Measurements from ENCODE around the gene FCF1.
"Not testable (repeated sequence)": the region's sequence is repeated elsewhere in the genome, so short reads cannot be mapped to it uniquely, and the experiment has no call there.

The FCF1 gene

DNA sequence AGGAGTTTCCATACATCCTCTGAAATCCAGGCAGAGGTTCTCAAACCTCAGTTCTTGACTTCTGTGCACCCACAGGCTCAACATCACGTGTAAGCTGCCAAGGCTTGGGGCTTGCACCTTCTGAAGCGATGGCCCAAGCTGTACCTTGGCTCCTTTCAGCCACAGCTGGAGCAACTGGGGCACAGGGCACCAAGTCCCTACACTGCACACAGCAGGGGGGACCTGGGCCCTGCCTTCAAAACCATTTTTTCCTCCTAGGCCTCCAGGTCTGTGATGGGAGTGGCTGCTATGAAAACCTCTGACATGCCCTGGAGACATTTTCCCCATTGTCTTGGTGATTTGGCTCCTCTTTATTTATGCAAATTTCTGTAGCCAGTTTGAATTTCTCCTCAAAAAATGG, 10.7 kb upstream of the FCF1 start:
- no peak for DNase-seq

DNA sequence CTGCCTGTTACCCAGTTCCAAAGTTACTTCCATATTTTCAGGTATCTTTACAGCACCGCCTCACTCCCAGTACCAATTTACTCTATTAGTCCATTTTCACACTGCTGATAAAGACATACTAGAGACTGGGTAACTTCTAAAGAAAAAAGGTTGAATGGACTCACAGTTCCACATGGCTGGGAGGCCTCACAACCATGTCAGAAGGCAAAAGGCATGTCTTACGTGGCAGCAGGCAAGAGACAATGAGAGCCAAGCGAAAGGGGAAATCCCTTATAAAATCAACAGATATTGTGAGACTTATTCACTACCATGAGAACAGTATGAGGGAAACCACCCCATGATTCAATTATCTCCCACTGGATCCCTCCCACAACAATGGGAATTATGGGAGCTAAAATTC, 9.9 kb upstream of the FCF1 start:
- DNase-seq = no peak

DNA sequence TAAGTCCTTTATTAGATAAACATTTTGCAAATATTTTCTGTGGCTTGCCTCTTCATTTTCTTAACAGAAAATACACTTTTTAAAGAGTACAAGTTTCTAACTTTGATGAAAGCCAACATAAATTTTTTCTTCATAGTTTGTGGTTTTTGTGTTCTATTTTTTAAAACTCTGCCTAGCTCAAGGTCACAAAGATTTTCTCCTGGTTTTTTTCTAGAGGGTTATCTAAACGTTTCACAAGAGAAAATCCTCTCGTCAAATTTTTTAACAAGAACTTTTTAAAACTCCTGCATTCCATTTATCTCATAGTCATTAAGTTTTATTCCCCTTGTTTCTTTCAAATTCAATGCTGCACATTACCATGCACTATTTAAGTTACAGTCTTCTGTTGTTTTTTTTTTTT, 8.3 kb upstream of the FCF1 start:
- no peak for DNase-seq

DNA sequence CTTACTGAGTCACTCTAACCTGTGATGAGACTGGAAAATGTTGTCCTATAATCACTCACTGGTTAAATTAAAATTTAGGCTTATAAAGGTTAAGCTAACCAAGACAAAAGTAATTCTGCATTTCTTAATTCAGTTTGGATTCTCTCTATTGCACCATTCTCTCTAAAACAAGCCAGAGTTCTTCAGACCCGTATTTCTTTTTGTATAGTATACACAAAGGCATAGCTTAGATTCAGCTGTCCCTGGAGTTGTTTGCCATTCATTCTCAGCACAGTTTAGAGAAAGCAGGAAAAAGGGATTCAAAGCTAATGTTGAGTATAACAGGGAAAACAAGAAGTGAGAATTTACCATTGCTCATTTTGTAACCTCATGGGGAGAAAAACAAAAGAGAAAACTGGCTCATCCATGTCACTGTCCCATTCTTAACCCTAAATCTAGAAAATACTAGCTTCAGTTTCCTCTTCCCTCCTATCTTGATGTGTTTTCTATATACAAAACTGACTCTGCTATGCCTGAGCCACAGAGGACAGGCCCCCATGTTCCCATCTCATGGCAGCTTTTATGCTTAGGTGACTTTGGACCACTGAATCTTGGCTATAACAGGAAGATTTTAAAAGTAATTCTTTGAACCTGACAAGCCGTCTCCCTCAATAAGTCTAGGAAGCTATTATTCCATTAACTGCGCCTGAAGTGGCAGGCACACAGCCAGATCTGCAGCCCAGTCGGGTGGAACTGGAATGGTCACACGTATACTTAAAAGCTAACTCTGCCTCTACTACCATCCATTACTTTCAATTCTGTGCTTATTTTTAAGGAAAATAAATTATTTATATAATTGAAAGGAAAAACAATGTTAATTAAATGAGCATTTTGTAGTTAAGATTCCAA, 7.1 kb upstream of the FCF1 start:
- no peak for DNase-seq

DNA sequence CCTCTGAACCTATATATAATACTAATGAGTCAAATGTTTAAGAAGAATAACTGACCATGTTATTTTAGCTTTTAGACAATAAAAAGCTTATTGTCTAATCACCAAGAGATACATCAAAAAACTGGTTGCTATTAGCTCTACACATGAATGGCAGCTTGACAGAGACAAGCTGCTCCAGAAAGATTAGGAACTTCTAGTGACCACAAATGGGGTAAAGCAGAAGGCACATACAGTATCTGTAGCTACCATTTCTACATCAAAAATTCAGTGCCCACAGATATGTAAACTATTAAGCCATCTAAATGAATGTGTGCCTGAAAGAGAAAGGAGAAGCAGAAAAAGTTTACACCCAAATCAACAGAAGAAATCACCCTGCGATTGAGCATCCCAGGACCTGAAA, 2.5 kb upstream of the FCF1 start:
- DNase-seq = no peak

DNA sequence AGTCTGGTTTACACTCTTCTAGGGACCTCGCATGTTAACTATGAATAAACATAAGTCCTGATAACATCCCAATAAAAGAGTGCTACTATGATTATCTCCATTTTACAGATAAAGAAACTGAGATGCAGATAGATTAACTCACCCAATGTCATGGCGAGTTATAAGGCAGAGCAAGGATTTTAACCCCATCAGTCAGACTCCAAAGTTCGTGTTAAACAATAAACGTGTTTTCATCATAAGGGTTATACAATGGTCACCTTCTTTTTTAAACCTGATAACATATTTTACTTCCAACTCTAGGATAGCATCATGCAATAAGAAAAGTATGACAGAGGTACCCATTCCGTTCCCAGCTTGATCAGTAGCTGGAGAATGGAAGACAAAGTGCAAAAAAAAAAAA, 1.3 kb upstream of the FCF1 start:
- no peak for DNase-seq

DNA sequence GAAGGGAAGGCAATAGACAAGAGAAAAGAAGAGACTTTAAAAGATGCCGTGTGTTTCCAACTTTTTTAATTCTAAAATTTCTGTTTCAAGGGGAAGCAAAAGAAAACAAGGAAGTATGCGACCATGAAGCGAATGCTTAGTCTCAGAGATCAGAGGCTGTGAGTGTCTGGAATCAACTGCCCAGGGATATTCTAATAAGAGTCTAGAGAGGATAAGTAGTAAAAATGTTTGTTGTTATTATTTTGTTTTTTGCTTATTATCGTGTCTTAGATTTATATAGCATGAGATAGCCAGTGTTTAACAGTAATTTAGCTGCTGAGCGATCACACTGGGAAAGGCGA, 421 bp downstream of the FCF1 start:
- DNase-seq = no peak

DNA sequence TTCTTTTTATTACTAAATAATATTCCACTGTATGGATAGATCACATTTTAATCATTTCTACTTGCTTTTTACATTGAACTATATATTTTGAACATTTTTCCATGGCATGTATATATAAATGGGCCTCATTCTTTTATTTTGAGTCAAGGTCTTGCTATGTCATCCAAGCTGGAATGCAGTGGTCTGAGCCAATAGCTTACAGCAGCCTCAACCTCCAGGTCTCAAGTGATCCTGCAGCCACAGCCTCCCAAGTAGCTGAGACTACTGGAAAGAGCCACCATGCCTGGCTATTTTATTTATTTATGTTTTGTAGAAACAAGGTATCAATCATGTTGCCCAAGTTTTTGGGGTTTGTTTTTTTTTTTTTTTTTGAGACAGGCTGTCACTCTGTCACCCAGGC, 7.6 kb downstream of the FCF1 start:
- no peak for DNase-seq

DNA sequence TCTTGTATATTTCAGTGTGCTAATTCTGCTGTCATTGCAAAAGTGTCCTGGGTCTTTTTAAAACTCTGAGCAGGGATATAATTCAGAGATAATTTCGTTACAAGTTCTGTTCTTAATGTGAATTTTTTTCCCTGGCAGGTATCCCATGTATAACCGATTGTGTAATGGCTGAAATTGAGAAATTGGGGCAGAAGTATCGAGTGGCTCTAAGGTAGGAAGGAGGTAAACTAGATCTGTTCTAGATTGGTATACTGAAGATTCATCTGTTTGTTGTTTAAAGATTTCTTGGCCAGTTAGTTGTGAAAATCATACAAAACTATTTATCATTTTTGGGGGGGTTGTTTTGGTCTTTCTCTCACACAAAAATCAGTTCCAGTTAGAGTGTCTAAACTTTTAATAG, 10.2 kb downstream of the FCF1 start:
- no peak for DNase-seq

DNA sequence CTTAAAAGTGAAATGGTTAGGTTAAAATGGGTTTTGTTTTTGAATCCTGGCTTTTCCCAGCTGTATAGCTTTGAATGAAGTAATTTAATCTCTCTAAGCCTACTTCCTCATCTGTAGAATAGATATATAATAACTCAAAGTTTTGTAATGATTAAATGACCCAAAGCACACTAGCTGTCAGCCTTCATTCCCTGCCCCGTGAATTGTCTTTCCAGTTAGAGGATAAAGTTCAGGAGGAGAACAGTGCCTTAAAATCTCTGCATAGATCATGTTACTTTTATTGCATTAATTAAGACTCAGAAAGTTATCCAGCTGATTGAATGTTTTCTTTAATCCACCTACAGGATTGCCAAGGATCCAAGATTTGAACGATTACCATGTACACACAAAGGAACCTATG, 19.4 kb downstream of the FCF1 start:
- DNase-seq = no peak

DNA sequence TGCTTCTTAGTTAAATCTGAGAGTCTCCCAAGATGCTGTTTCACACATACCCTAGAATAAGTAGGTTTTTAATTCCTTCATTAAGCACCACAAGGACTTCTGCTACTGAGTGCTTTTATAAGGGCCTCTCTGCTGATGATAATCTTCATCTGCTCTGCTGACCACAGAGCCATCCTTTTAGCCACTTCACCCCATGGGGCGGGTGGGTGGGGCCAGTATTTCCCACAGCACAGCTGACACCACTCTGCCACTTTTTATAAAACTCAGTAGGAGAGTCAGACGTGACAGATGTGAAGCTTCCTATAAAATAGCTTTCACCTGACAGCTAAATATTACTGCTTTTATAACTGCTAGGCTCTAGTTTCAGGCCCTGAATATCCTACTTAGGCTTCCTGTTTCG, 20.3 kb downstream of the FCF1 start:
- no peak for DNase-seq

DNA sequence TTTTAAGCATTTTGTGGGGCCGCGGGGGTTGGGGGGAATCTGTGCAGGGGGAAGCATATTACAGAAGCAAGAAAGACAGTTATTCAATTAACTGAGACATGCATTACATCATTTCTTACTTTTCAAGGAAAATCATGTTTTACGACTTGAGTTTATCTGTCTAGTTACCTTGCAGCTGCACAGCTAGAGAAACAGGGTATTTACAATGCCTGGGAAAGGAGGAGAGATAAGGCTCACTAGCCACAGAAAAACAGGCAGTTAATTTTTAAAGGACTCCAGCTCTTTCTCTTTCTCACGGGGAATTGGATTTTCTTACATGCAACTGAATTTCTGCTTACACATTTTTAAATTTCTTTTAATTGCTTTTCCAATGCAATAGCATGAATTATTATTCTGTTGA, 22.2 kb downstream of the FCF1 start:
- no peak for DNase-seq

DNA sequence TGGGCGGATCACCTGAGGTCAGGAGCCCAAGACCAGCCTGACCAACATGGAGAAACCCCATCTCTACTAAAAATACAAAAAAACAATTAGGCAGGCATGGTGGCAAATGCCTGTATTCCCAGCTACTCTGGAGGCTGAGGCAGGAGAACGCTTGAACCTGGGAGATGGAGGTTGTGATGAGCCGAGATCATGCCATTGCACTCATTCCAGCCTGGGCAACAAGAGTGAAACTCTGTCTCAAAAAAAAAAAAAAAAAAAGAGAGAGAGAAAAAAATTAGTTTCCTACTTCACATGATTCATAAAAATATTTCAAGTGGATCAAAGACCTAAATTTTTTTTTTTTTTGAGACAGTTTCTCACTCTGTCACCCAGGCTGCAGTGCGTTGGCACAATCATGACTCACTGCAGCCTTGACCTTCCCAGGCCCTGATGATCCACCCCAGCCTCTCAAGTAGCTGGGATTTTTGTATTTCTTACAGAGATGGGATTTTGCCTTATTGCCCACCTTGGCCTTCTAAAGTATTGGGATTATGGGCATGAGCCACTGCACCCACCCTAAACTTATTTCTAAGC, 24.9 kb downstream of the FCF1 start:
- no peak for DNase-seq

DNA sequence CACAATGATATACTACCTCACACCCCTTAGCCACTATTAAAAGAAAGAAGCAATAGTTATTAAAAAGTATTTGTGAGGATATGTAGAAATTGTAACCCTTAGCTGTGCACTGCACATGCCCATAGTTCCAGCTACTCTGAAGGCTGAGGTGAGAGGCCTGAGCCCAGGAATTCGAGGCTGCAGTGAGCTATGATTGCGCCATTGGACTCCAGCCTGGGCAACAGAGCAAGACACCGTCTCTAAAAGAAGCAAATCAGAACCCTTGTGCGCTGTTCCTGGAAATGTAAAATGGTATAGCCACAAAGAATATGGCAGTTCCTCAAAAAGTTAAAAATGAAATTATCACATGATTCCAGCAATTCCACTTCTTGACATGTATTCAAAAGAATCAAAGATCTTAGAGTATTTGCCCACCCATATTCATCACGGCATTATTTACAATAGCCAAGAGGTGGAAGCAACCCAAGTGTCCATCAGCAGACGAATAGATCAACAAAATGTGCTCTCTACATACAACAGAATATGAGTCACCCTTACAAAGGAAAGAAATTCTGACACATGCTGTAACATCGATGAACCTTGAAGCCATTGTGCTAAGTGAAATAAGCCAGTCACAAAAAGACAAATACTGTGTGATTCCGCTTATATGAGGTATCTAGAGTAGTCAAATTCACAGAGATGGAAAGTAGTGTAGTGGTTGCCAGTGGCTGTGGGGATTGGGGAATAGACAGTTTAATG, 26.5 kb downstream of the FCF1 start:
- DNase-seq = no peak

DNA sequence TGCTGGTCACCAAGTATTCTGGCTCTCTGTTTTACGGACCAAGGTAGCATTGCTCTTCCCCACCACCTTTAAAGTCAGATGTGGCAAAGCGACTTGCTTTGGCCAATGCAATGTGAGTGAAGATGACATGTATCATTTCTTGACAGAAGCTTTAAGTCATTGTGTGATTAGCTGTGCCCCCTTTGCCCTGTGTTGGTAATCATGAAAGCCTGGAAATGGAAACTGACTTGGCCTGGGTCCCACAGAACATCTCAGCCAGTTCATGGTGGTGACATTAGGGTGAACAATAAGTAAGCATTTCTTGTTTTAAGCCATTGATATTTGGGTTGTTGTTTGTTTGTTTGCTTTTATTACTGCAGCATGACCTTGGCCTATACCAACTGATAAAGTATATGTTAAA, 34.3 kb downstream of the FCF1 start:
- no peak for DNase-seq

DNA sequence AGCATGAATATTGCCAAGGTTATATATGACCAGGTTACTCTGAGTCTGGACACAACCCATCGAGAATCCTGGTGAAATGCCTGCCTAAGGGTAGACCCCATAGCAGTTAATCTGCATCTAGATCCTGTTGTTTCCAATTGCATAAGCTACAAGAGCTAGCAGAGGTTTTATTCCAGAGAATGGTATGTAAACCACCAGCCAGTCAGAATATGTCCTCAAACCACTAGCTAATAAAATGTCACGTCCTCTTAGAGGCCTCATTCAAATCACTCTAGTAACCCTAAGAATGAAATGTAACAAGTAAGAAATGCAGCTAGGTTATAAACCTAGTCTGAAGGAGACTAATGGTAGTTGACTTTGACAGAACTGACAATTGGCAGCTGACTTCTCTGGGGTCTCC, 41.2 kb downstream of the FCF1 start:
- DNase-seq = no peak

DNA sequence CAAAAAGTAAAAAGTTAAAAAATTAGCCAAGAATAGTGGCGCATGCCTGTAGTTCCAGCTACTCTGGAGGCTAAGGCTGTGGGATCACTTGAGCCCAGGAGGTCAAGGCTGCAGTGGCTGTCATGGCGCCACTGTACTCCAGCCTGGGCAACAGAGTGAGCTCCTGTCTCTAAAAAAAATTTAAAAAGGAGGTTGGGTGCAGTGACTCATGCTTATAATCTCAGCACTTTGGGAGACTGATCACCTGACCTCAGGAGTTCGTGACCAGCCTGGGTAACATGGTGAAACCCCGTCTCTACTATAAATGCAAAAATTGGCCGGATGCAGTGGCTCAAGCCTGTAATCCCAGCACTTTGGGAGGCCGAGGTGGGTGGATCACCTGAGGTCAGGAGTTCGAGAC, 42.0 kb downstream of the FCF1 start:
- DNase-seq = no peak

DNA sequence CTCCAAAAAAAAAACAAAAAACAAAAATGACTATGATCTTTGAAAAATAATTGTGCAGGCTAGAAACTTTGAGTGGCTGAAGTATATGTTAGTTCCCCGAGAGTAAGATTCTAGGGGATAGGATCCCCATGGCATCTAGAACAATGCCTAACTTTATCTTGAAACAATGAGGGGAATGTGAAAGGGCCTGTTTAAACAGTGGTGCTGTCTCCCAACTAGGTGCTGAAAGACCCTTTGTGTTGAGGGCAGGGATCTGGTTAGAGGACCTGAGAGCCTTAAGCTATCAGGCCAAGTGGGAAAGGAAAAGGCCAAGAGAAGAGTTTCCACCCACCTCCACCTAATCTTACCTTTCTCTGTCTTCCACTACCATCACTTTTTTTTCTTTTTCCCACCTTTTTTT, 43.4 kb downstream of the FCF1 start:
- no peak for DNase-seq

DNA sequence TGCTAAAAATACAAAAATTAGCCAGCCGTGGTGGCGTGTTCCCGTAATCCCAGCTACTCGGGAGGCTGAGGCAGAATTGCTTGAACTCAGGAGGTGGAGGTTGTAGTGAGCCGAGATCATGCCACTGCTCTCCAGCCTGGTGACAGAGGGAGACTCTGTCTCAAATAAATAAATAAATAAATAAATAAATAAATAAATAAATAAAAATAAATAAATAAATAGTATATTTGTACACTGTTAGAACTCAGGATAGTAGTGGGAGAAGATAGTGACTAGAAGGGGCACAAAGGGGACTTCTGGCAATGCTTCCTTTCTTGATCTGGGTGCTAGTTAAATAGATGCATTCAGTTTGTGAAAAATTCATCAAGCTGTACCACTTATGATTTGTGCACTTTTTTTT, 45.6 kb downstream of the FCF1 start:
- DNase-seq = not testable (repeated sequence)

DNA sequence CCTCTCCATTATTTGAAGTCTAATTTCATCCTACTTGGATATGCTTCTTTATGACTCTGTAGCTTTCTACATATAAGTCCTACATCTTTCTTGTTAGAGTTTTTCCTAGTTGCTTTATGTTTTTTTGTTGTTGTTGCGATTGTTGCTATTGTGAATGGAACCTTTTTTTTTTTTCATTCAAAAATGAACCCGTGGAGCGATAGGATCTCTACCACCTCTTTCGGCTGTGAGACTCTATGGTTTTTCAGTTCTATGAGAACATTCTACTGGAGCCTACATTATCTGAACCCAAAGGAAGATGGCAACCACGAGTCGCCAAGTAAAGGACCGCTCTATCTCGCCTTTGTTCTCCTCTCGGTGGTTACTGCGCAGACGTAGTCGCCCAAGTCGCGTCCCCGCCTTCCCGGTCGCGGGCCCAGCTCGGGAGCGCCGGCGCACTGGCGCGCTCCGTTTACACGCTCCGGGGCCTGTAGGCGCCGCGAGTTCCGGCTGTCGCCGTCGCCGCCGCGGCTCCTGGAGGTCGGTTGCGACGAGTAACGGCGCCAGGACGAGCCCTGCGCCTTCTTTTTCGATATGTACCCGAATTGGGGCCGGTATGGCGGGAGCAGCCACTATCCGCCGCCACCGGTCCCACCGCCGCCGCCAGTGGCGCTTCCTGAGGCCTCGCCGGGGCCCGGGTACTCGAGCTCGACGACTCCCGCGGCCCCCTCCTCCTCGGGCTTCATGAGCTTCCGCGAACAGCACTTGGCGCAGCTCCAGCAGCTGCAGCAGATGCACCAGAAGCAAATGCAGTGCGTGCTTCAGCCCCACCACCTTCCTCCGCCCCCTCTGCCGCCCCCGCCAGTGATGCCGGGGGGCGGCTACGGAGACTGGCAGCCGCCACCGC, 50.2 kb downstream of the FCF1 start, which contains the start of gene YLPM1:
YLPM1 (plus strand) TSS at position 400 of the 886 bp plus-strand sequence; CDS start at position 574, 174 bp downstream.
- DNase-seq = peak; percentile 71 to 86 (median 81)

DNA sequence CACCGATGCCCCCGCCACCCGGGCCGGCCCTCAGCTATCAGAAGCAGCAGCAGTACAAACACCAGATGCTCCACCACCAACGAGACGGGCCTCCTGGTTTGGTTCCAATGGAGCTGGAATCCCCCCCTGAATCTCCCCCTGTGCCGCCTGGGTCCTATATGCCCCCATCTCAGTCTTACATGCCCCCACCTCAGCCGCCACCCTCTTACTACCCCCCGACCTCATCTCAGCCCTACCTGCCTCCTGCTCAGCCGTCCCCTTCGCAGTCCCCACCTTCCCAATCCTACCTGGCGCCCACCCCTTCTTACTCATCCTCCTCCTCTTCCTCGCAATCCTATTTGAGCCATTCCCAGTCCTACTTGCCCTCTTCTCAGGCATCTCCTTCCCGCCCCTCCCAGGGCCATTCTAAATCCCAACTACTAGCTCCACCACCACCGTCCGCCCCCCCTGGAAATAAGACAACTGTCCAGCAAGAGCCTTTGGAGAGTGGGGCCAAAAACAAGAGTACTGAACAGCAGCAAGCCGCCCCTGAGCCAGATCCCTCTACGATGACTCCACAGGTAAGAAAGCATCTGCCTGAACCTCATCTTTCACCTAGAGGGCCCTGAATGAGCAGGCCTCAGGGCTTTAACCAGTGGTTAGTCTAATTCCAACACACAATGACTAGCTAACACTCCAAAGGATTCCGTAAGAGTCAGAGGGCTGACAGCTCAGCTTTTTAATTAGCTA, 51.0 kb downstream of the FCF1 start:
- peak in 1 of 4 experiments; percentile 3 for DNase-seq

DNA sequence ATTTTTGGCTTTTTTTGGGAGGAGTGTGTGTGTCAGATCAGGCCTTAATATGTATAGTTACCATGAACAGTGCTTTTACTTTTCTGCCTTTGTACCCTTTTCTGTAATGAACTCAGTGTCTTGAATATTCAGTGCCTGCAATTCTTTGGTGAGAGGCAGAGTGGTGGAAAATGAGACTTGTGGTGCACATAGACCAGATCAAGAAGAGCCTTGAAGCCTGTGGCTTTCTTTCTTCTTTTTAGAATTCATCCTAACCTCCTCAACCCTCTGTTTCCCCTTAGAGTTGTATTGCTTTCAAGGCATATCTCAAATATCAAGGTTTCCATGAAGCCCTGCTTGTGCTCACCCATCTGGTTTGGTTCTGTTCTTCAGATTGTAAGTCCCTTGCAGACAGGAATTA, 52.8 kb downstream of the FCF1 start:
- no peak for DNase-seq
